Stimulated activated CD8-positive, alpha-beta memory T cell treated with anti-CD3 and anti-CD28 coated beads, Interleukin-15, amount 100 ng/mL, for 48 hours (primary cell): ENCODE results near the gene CARD18.
"Not testable (repeated sequence)": the region's sequence is repeated elsewhere in the genome, so short reads cannot be mapped to it uniquely, and the experiment has no call there.

Source experiments
- DNase-seq, 2 donors: peaks; one replicate each; pipeline ENCODE4 v3.0.0-alpha.2; 2020; ENCODE audit warnings: low read depth in 2 of 2

The CARD18 gene

GRCh38 chr11:105132716-105133511 is 6.7 kb downstream of the CARD18 start:
- DNase-seq = no peak

- DNase-seq = no peak
Observed at GRCh38 chr11:105130189-105130813, 9.3 kb downstream of the CARD18 start.

GRCh38 chr11:105124756-105125155 is 14.8 kb downstream of the CARD18 start:
- DNase-seq = no peak

DNA sequence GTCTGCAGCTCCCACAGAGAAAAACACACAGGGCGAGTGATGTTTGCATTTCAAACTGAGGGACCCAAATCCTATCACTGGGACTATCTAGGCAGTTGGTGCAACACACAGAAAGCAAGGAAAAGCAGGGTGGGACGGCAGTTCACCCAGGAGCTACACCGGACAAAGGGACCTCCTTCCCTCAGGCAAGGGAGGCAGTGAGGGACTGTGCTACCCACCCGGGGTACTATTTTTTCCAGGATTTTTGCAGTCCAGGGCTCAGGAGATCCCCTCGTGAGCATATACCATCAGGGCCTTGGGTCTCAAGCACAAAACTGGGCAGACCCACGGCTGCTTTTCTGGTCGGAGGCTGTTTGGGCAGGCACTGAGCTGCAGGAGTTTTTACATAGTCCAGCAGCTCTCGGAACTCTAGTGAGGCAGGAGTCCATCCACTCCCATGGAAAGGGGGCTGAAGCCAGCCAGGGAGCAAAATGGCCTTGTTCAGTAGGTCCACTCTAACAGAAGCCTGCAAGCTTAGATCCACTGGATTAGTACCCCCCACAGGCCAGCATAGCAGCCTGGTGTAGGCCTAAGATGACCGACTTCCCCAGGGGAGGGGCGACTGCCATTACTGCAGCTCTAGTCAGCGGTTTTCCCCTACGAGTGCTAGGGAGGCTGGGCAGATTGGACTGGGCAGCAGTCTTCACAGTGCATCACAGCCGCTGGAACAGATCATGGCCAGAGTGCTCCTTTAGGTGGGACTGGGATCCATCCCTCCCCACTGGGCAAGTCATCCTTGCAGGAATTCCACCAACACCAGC is 28.2 kb downstream of the CARD18 start:
- no peak for DNase-seq

- no peak for DNase-seq
Observed at GRCh38 chr11:105110688-105111030, 28.9 kb downstream of the CARD18 start.

GRCh38 chr11:105109855-105110687 is 29.5 kb downstream of the CARD18 start:
- no peak for DNase-seq

GRCh38 chr11:105109321-105109720 is 30.2 kb downstream of the CARD18 start:
- DNase-seq = no peak

DNA sequence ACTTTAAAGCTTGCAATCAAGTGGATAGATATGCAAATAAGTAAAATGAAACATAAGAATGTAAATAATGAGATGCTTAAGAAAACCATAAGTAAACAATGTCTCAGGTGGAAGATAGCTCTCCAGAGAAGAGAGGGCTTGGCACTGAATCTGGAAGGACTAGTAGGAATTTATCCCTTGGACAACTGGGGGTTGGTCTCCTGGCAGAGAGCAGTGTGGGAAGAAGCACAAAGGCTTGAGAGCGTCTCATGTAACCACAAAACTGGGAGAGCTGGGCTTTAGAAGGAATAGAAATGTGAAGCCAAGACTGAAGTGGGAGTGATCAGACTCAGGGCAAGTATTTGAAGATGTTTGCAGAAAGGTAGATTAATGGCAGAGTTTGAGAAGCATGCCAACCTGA is 31.3 kb downstream of the CARD18 start:
- DNase-seq = no peak

- not testable (repeated sequence) for DNase-seq
Observed at GRCh38 chr11:105107226-105107825, 32.2 kb downstream of the CARD18 start.

- no peak for DNase-seq
Observed at GRCh38 chr11:105106140-105106539, 33.4 kb downstream of the CARD18 start.

- no peak for DNase-seq
Observed at GRCh38 chr11:105104292-105104691, 35.3 kb downstream of the CARD18 start.

DNA sequence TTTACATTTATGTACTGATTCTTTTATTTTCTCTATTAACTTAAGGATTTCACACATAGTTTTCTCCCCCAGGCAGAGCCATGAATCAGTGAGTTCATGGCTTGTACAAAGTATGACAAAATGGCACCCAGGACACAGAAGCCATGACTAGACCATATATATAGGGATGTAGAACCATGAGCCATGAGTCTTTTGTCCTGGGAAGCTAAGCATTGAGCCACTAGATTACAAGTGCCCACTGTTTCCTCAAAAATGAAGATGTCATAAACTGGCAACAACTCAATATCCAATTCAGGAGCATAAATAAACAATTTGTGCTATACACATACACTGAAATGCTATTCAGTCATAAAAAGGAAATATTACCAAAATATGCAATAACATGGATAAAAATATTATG is 36.2 kb downstream of the CARD18 start:
- DNase-seq = no peak

GRCh38 chr11:105102079-105102581 is 37.4 kb downstream of the CARD18 start:
- DNase-seq = not testable (repeated sequence)

DNA sequence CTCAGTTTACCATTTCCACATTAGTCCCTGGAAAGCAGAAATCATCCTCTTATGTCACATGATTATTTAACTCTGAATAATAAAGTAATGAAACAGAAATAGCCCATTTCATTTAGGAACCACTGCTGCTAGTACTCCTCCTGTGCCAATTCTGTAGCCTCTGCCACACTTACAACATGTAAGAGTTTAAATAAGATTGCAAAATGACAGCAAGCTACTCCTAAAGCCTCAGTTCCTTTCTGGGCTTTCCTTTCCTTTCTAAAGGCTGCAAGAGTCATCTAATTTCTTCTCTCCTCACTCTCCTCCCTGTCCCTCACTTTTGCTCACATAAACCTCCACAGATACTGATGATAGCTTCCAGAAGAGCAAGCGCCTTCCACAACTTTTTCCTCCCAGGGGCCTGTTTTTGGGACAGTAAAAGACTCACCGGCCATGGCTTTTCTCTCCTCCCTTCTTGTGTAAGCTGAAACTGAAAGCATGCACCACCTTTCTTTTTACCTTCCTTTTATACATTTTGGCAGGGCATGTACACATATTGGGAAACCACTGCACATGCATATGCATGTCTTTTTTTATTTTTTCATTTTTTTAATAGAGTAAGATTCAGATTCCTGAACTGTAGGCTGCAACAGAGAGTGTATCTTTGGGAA is 38.5 kb downstream of the CARD18 start:
- no peak for DNase-seq

GRCh38 chr11:105100206-105100605 is 39.4 kb downstream of the CARD18 start:
- no peak for DNase-seq

DNA sequence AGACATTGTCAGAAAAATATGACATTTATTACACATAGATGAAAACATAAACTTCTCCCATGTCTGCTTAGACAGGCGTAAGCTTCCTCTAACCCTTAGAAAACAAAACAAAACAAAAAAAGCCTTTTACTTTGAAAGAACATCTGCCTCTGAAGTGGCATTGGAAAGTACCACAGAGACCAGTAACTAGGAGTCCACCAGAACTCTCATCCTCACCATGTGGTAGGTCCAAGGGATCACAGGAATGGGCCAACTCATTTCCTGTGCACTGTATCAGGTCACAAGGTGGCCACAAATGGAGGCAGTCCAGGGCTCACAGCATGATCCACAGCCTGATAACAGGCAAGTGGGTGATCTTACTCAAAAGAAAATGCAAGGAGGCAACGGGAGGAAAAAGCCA is 40.0 kb downstream of the CARD18 start:
- DNase-seq = not testable (repeated sequence)

- DNase-seq = no peak
Observed at GRCh38 chr11:105092256-105093239, 47.0 kb downstream of the CARD18 start.
